ENCODE measurements around the gene TNS1. TPM values are rescaled to one million over a fixed set of nuclear protein-coding genes. Genes with fewer than 3 reads are reported as not detected.
A peak's percentile ranks its signal among the peaks of the same experiment; 100 is the strongest.

The TNS1 gene
- total and polyA plus RNA-seq, 2 donors from 2014 or later: 44.8 to 471 TPM

- Histone ChIP-seq H3K4me1 (ENCODE audit: control insufficient read depth in 2 of 3, insufficient read depth in 2 of 3, low read depth in 1 of 3, low read length in 3 of 3) (peaks cover 0 to 4% (median 0%) of the 10 kb centered on the region in 3 donors), H3K36me3 (ENCODE audit: control insufficient read depth in 2 of 3, insufficient read depth in 3 of 3, low read length in 3 of 3) (no peaks in the 10 kb centered on the region), H3K27ac (ENCODE audit: low read depth in 2 of 2, low read length in 2 of 2) (no peak overlapping the region), H3K9ac (ENCODE audit: low read length in 3 of 3) (no peak overlapping the region), H3K4me3 (ENCODE audit: low read length in 3 of 3) (no peak overlapping the region), H3K9me3 (ENCODE audit: control insufficient read depth in 2 of 3, insufficient read depth in 1 of 3, low read length in 3 of 3) (no peaks in the 10 kb centered on the region), H3K27me3 (ENCODE audit: control insufficient read depth, insufficient read depth, low read length) (no peaks in the 10 kb centered on the region)
- intact Hi-C loops (cut with DNase I): no loop called here
- DNase-seq (peak in 1 of 5 donors; percentile 42), FAIRE-seq (no peak)
- TF ChIP-seq CTCF (IDR thresholded peaks at IDR 0.05; ENCODE audit: borderline replicate concordance, extremely low read depth, insufficient read depth): no peak
Observed at GRCh38 chr2:218014706-218015585, 12.2 kb upstream of the TNS1 start.

- Histone ChIP-seq H3K9ac (ENCODE audit: low read length in 3 of 3) (no peak overlapping the region), H3K4me3 (ENCODE audit: low read length in 3 of 3) (no peak overlapping the region), H3K4me1 (ENCODE audit: control insufficient read depth in 2 of 3, insufficient read depth in 2 of 3, low read depth in 1 of 3, low read length in 3 of 3) (peaks cover 0 to 5% (median 0%) of the 10 kb centered on the region in 3 donors), H3K27ac (ENCODE audit: low read depth in 2 of 2, low read length in 2 of 2) (no peak overlapping the region), H3K9me3 (ENCODE audit: control insufficient read depth in 2 of 3, insufficient read depth in 1 of 3, low read length in 3 of 3) (no peaks in the 10 kb centered on the region), H3K27me3 (ENCODE audit: control insufficient read depth, insufficient read depth, low read length) (peaks cover 3% of the 10 kb centered on the region), H3K36me3 (ENCODE audit: control insufficient read depth in 2 of 3, insufficient read depth in 3 of 3, low read length in 3 of 3) (no peaks in the 10 kb centered on the region)
- no peak for TF ChIP-seq CTCF (IDR thresholded peaks at IDR 0.05; ENCODE audit: borderline replicate concordance, extremely low read depth, insufficient read depth)
- no peak for FAIRE-seq
- DNase-seq: peak in 1 of 5 donors; percentile 35
- intact Hi-C loops (cut with DNase I): no loop called here
Observed at GRCh38 chr2:218013289-218013688, 10.5 kb upstream of the TNS1 start.

GRCh38 chr2:218012284-218012683 is 9.5 kb upstream of the TNS1 start:
- Histone ChIP-seq H3K27me3 (ENCODE audit: control insufficient read depth, insufficient read depth, low read length) (peaks cover 3% of the 10 kb centered on the region), H3K27ac (ENCODE audit: low read depth in 2 of 2, low read length in 2 of 2) (no peak overlapping the region), H3K4me3 (ENCODE audit: low read length in 3 of 3) (no peak overlapping the region), H3K9me3 (ENCODE audit: control insufficient read depth in 2 of 3, insufficient read depth in 1 of 3, low read length in 3 of 3) (no peaks in the 10 kb centered on the region), H3K4me1 (ENCODE audit: control insufficient read depth in 2 of 3, insufficient read depth in 2 of 3, low read depth in 1 of 3, low read length in 3 of 3) (peaks cover 0 to 5% (median 0%) of the 10 kb centered on the region in 3 donors), H3K36me3 (ENCODE audit: control insufficient read depth in 2 of 3, insufficient read depth in 3 of 3, low read length in 3 of 3) (no peaks in the 10 kb centered on the region), H3K9ac (ENCODE audit: low read length in 3 of 3) (no peak overlapping the region)
- DNase-seq: peak in 1 of 5 donors; percentile 32
- intact Hi-C loops (cut with DNase I): no loop called here
- FAIRE-seq: no peak
- no peak for TF ChIP-seq CTCF (IDR thresholded peaks at IDR 0.05; ENCODE audit: borderline replicate concordance, extremely low read depth, insufficient read depth)
